ENCODE data around the gene TCP11.
A peak's percentile ranks its signal among the peaks of the same experiment; 100 is the strongest.

Gene TCP11

GRCh38 chr6:35105078-35105477, 36.1 kb downstream of the TCP11 start:
- no peak overlapping the region for H3K4me3 ChIP-seq (ENCODE audit: low read length in 2 of 2)
- H3K9me3 ChIP-seq (ENCODE audit: control insufficient read depth in 2 of 2, low read length in 2 of 2): no peaks in the 10 kb centered on the region
- H3K9ac ChIP-seq (ENCODE audit: low read depth in 1 of 2, low read length in 2 of 2): no peak overlapping the region
- no peak overlapping the region for H3K27ac ChIP-seq (ENCODE audit: low read depth in 2 of 2, low read length in 2 of 2)
- no peaks in the 10 kb centered on the region for H3K27me3 ChIP-seq (ENCODE audit: control insufficient read depth in 2 of 2, insufficient read depth in 2 of 2, low read length in 2 of 2)
- peaks cover 0 to 6% of the 10 kb centered on the region in 2 donors for H3K4me1 ChIP-seq (ENCODE audit: control insufficient read depth in 2 of 2, insufficient read depth in 2 of 2, low read length in 2 of 2)
- no peaks in the 10 kb centered on the region for H3K36me3 ChIP-seq (ENCODE audit: control insufficient read depth in 2 of 2, insufficient read depth in 2 of 2, low read length in 2 of 2)

GRCh38 chr6:35099116-35099515, 42.0 kb downstream of the TCP11 start:
- Histone ChIP-seq H3K27ac (ENCODE audit: low read depth in 2 of 2, low read length in 2 of 2) (no peak overlapping the region), H3K9ac (ENCODE audit: low read depth in 1 of 2, low read length in 2 of 2) (no peak overlapping the region), H3K27me3 (ENCODE audit: control insufficient read depth in 2 of 2, insufficient read depth in 2 of 2, low read length in 2 of 2) (no peaks in the 10 kb centered on the region), H3K4me1 (ENCODE audit: control insufficient read depth in 2 of 2, insufficient read depth in 2 of 2, low read length in 2 of 2) (no peaks in the 10 kb centered on the region), H3K4me3 (ENCODE audit: low read length in 2 of 2) (no peak overlapping the region), H3K9me3 (ENCODE audit: control insufficient read depth in 2 of 2, low read length in 2 of 2) (no peaks in the 10 kb centered on the region), H3K36me3 (ENCODE audit: control insufficient read depth in 2 of 2, insufficient read depth in 2 of 2, low read length in 2 of 2) (no peaks in the 10 kb centered on the region)

- H3K4me1 ChIP-seq (ENCODE audit: control insufficient read depth in 2 of 2, insufficient read depth in 2 of 2, low read length in 2 of 2): peaks cover 4 to 5% of the 10 kb centered on the region in 2 donors
- no peaks in the 10 kb centered on the region for H3K36me3 ChIP-seq (ENCODE audit: control insufficient read depth in 2 of 2, insufficient read depth in 2 of 2, low read length in 2 of 2)
- H3K27ac ChIP-seq (ENCODE audit: low read depth in 2 of 2, low read length in 2 of 2): no peak overlapping the region
- no peaks in the 10 kb centered on the region for H3K9me3 ChIP-seq (ENCODE audit: control insufficient read depth in 2 of 2, low read length in 2 of 2)
- H3K4me3 ChIP-seq (ENCODE audit: low read length in 2 of 2): no peak overlapping the region
- H3K27me3 ChIP-seq (ENCODE audit: control insufficient read depth in 2 of 2, insufficient read depth in 2 of 2, low read length in 2 of 2): no peaks in the 10 kb centered on the region
- no peak overlapping the region for H3K9ac ChIP-seq (ENCODE audit: low read depth in 1 of 2, low read length in 2 of 2)
Measured at GRCh38 chr6:35096129-35096862, 44.8 kb downstream of the TCP11 start.

- Histone ChIP-seq H3K4me1 (ENCODE audit: control insufficient read depth in 2 of 2, insufficient read depth in 2 of 2, low read length in 2 of 2) (peaks cover 6% of the 10 kb centered on the region in 2 donors), H3K27ac (ENCODE audit: low read depth in 2 of 2, low read length in 2 of 2) (no peak overlapping the region), H3K9ac (ENCODE audit: low read depth in 1 of 2, low read length in 2 of 2) (no peak overlapping the region), H3K4me3 (ENCODE audit: low read length in 2 of 2) (no peak overlapping the region), H3K36me3 (ENCODE audit: control insufficient read depth in 2 of 2, insufficient read depth in 2 of 2, low read length in 2 of 2) (peaks cover 3 to 6% of the 10 kb centered on the region in 2 donors), H3K9me3 (ENCODE audit: control insufficient read depth in 2 of 2, low read length in 2 of 2) (no peaks in the 10 kb centered on the region), H3K27me3 (ENCODE audit: control insufficient read depth in 2 of 2, insufficient read depth in 2 of 2, low read length in 2 of 2) (no peaks in the 10 kb centered on the region)
Measured at GRCh38 chr6:35094183-35094582, 47.0 kb downstream of the TCP11 start.

GRCh38 chr6:35093783-35094182, 47.4 kb downstream of the TCP11 start:
- Histone ChIP-seq H3K9ac (ENCODE audit: low read depth in 1 of 2, low read length in 2 of 2) (no peak overlapping the region), H3K9me3 (ENCODE audit: control insufficient read depth in 2 of 2, low read length in 2 of 2) (no peaks in the 10 kb centered on the region), H3K27ac (ENCODE audit: low read depth in 2 of 2, low read length in 2 of 2) (no peak overlapping the region), H3K27me3 (ENCODE audit: control insufficient read depth in 2 of 2, insufficient read depth in 2 of 2, low read length in 2 of 2) (no peaks in the 10 kb centered on the region), H3K36me3 (ENCODE audit: control insufficient read depth in 2 of 2, insufficient read depth in 2 of 2, low read length in 2 of 2) (peaks cover 7 to 10% of the 10 kb centered on the region in 2 donors), H3K4me1 (ENCODE audit: control insufficient read depth in 2 of 2, insufficient read depth in 2 of 2, low read length in 2 of 2) (peaks cover 6% of the 10 kb centered on the region in 2 donors), H3K4me3 (ENCODE audit: low read length in 2 of 2) (no peak overlapping the region)

- no peak overlapping the region for H3K4me3 ChIP-seq (ENCODE audit: low read length in 2 of 2)
- peak overlapping the region in 1 of 2 donors; percentile 5 for H3K27ac ChIP-seq (ENCODE audit: low read depth in 2 of 2, low read length in 2 of 2)
- peaks cover 6% of the 10 kb centered on the region in 2 donors for H3K4me1 ChIP-seq (ENCODE audit: control insufficient read depth in 2 of 2, insufficient read depth in 2 of 2, low read length in 2 of 2)
Measured at GRCh38 chr6:35093118-35093445, 48.1 kb downstream of the TCP11 start.

GRCh38 chr6:35092362-35093117, 48.6 kb downstream of the TCP11 start:
- no peaks in the 10 kb centered on the region for H3K9me3 ChIP-seq (ENCODE audit: control insufficient read depth in 2 of 2, low read length in 2 of 2)
- H3K27ac ChIP-seq (ENCODE audit: low read depth in 2 of 2, low read length in 2 of 2): peak overlapping the region; percentile 3 to 5
- H3K4me3 ChIP-seq (ENCODE audit: low read length in 2 of 2): no peak overlapping the region
- peaks cover 19 to 22% of the 10 kb centered on the region in 2 donors for H3K36me3 ChIP-seq (ENCODE audit: control insufficient read depth in 2 of 2, insufficient read depth in 2 of 2, low read length in 2 of 2)
- peaks cover 6% of the 10 kb centered on the region in 2 donors for H3K4me1 ChIP-seq (ENCODE audit: control insufficient read depth in 2 of 2, insufficient read depth in 2 of 2, low read length in 2 of 2)
- H3K9ac ChIP-seq (ENCODE audit: low read depth in 1 of 2, low read length in 2 of 2): no peak overlapping the region
- H3K27me3 ChIP-seq (ENCODE audit: control insufficient read depth in 2 of 2, insufficient read depth in 2 of 2, low read length in 2 of 2): no peaks in the 10 kb centered on the region

More at GRCh38 chr6:35093118-35093445, 48.1 kb downstream of the TCP11 start:
- Histone ChIP-seq H3K9ac (ENCODE audit: low read depth in 1 of 2, low read length in 2 of 2) (no peak overlapping the region), H3K27me3 (ENCODE audit: control insufficient read depth in 2 of 2, insufficient read depth in 2 of 2, low read length in 2 of 2) (no peaks in the 10 kb centered on the region), H3K36me3 (ENCODE audit: control insufficient read depth in 2 of 2, insufficient read depth in 2 of 2, low read length in 2 of 2) (peaks cover 14 to 16% of the 10 kb centered on the region in 2 donors), H3K9me3 (ENCODE audit: control insufficient read depth in 2 of 2, low read length in 2 of 2) (no peaks in the 10 kb centered on the region)

GRCh38 chr6:35091346-35092083, 49.6 kb downstream of the TCP11 start:
- H3K27ac ChIP-seq (ENCODE audit: low read depth in 2 of 2, low read length in 2 of 2): peak overlapping the region in 1 of 2 donors; percentile 6

GRCh38 chr6:35090734-35091133, 50.4 kb downstream of the TCP11 start:
- H3K4me1 ChIP-seq (ENCODE audit: control insufficient read depth in 2 of 2, insufficient read depth in 2 of 2, low read length in 2 of 2): peaks cover 6% of the 10 kb centered on the region in 2 donors
- H3K36me3 ChIP-seq (ENCODE audit: control insufficient read depth in 2 of 2, insufficient read depth in 2 of 2, low read length in 2 of 2): peaks cover 35 to 38% of the 10 kb centered on the region in 2 donors
- no peak overlapping the region for H3K27ac ChIP-seq (ENCODE audit: low read depth in 2 of 2, low read length in 2 of 2)

More at GRCh38 chr6:35091346-35092083, 49.6 kb downstream of the TCP11 start:
- Histone ChIP-seq H3K4me1 (ENCODE audit: control insufficient read depth in 2 of 2, insufficient read depth in 2 of 2, low read length in 2 of 2) (peaks cover 6% of the 10 kb centered on the region in 2 donors), H3K27me3 (ENCODE audit: control insufficient read depth in 2 of 2, insufficient read depth in 2 of 2, low read length in 2 of 2) (no peaks in the 10 kb centered on the region), H3K36me3 (ENCODE audit: control insufficient read depth in 2 of 2, insufficient read depth in 2 of 2, low read length in 2 of 2) (peaks cover 27 to 31% of the 10 kb centered on the region in 2 donors), H3K4me3 (ENCODE audit: low read length in 2 of 2) (no peak overlapping the region), H3K9me3 (ENCODE audit: control insufficient read depth in 2 of 2, low read length in 2 of 2) (no peaks in the 10 kb centered on the region), H3K9ac (ENCODE audit: low read depth in 1 of 2, low read length in 2 of 2) (no peak overlapping the region)

More at GRCh38 chr6:35090734-35091133, 50.4 kb downstream of the TCP11 start:
- H3K9me3 ChIP-seq (ENCODE audit: control insufficient read depth in 2 of 2, low read length in 2 of 2): no peaks in the 10 kb centered on the region
- H3K9ac ChIP-seq (ENCODE audit: low read depth in 1 of 2, low read length in 2 of 2): no peak overlapping the region
- H3K4me3 ChIP-seq (ENCODE audit: low read length in 2 of 2): no peak overlapping the region
- H3K27me3 ChIP-seq (ENCODE audit: control insufficient read depth in 2 of 2, insufficient read depth in 2 of 2, low read length in 2 of 2): no peaks in the 10 kb centered on the region
